Measurements from ENCODE around the gene UNC119.

The UNC119 gene

DNA sequence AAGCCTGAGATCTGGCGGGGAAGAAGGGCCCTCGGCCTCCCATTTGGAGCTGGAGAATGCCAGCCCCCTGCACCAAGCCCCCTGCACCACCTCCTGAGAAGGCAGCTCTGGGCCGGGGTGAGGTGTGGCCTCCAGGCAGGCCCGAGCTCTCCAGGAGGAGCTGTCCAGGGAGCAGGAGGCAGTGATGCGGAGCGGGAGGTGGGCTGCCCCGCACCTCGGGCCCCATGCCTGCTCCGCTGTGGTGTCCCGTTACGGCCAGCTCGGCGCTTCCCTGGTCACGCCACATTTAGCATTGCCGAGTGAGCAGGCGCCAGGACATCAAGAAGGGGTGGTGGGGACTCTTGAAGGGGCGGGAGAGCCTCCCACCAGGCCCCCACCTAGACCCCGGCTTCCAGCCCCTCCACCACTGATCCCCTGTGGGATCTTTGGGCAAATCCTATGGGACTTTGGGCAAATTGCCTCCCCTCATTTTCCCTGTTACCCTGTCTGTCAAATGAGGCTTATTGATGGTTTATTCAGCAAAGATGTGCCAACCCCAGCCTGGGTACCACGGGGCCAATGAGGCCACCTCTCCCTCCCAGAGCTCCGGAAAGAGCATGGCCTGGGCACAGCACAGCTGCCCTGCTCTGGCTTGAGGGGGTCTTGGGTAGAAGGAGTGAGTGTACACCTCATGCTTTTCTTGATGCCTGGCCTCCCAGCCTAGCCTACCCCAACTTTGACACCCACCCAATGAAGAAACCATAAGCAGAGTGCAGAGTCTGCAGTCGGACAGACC is 30.9 kb downstream of the UNC119 start:
- Histone ChIP-seq H3K9me3 (ENCODE audit: low read length) (no peaks in the 10 kb centered on the region), H3K27me3 (ENCODE audit: insufficient read depth, low read length) (peaks cover 15% of the 10 kb centered on the region), H3K4me3 (ENCODE audit: low read length) (no peak overlapping the region), H3K36me3 (ENCODE audit: insufficient read depth, low read length) (no peaks in the 10 kb centered on the region), H2AFZ (ENCODE audit: low read depth, low read length) (no peak overlapping the region), H3K4me1 (ENCODE audit: insufficient read depth, low read length) (peaks cover 5% of the 10 kb centered on the region)

DNA sequence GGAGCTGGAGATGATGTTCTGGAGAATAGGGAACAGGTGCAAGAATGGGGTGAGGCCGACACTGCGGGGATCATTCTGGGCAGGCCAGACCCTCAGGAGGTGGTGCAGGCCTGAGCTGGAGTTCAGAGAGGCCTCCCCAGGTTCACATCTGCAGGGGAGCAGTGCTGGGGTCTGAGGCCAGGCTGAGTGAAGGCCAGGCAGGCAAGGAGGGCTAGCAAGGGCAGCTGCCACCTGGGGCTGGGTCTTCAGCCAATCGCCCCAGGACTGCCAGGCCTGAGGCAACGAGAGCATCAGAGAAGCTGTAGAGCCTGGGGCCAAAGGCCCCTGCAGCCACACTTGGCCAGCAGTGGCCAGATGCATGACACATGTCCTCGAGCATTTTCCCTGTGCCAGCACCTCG is 31.7 kb downstream of the UNC119 start:
- peaks cover 5% of the 10 kb centered on the region for H3K4me1 ChIP-seq (ENCODE audit: insufficient read depth, low read length)
- H2AFZ ChIP-seq (ENCODE audit: low read depth, low read length), result no peak overlapping the region
- no peak overlapping the region for H3K4me3 ChIP-seq (ENCODE audit: low read length)
- H3K27me3 ChIP-seq (ENCODE audit: insufficient read depth, low read length), result peaks cover 15% of the 10 kb centered on the region
- H3K9me3 ChIP-seq (ENCODE audit: low read length), result no peaks in the 10 kb centered on the region
- no peaks in the 10 kb centered on the region for H3K36me3 ChIP-seq (ENCODE audit: insufficient read depth, low read length)

DNA sequence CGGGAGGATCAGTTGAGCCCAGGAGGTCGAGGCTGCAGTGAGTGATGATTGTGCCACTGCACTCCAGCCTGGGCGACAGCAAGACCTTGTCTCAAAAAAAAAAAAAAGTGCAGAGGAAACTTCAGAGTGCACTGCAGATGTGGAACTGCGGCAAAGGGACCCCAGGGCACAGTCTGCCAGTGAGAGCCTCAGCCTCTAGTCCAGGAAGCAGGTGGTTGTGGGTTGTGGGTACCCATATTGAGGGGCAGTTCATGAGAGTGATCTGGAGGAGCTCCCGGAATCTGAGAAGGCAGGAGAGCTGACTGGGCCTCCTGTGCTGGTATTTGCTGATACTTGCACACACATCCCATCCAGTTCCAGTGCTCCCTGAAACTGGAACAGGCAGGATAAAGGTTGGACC is 33.2 kb downstream of the UNC119 start:
- peaks cover 15% of the 10 kb centered on the region for H3K27me3 ChIP-seq (ENCODE audit: insufficient read depth, low read length)
- H3K36me3 ChIP-seq (ENCODE audit: insufficient read depth, low read length), result no peaks in the 10 kb centered on the region
- H2AFZ ChIP-seq (ENCODE audit: low read depth, low read length), result no peak overlapping the region
- no peaks in the 10 kb centered on the region for H3K4me1 ChIP-seq (ENCODE audit: insufficient read depth, low read length)
- no peak overlapping the region for H3K4me3 ChIP-seq (ENCODE audit: low read length)
- no peaks in the 10 kb centered on the region for H3K9me3 ChIP-seq (ENCODE audit: low read length)

DNA sequence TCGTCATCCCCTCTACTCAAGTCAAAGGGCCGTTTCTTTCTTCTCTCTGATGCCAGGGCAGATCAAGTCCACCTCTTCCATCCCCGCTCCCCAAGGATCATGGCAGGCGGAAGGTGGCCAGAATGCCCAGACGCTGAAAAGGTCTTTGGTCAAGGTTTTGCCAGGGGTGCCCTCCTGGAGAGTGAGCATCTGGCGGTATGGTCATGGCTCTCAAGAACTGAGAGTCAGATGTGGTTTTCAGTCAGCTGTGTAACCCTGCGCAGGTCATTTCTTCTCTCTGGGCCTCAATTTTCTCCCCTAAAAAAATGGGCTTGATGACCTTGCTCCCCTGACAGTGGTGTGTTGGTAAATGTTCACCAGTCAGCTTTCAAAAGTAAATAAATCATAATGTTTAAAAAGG is 33.8 kb downstream of the UNC119 start:
- Histone ChIP-seq H2AFZ (ENCODE audit: low read depth, low read length) (no peak overlapping the region), H3K9me3 (ENCODE audit: low read length) (no peaks in the 10 kb centered on the region), H3K36me3 (ENCODE audit: insufficient read depth, low read length) (no peaks in the 10 kb centered on the region), H3K4me1 (ENCODE audit: insufficient read depth, low read length) (no peaks in the 10 kb centered on the region), H3K27me3 (ENCODE audit: insufficient read depth, low read length) (peaks cover 15% of the 10 kb centered on the region), H3K4me3 (ENCODE audit: low read length) (no peak overlapping the region)

DNA sequence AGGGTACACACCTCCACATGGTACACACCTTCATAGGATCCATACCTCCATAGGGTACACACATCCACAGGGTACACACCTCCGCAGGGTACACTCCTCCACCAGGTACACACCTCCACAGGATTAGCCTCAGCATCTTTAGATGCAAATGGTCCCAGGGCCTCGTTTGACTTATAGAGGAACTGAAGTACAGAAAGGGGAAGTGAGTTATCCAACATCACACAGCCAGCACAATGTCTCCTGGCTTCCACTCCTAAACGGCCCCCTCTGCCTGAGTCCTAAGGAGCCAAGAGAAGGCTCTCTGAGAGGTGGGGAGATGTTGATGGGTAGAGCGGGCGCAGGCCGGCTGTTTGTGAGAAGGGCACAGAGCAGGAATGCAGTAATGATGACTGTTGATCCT is 34.3 kb downstream of the UNC119 start:
- Histone ChIP-seq H3K4me3 (ENCODE audit: low read length) (no peak overlapping the region), H3K9me3 (ENCODE audit: low read length) (no peaks in the 10 kb centered on the region), H2AFZ (ENCODE audit: low read depth, low read length) (no peak overlapping the region), H3K27me3 (ENCODE audit: insufficient read depth, low read length) (peaks cover 15% of the 10 kb centered on the region), H3K4me1 (ENCODE audit: insufficient read depth, low read length) (no peaks in the 10 kb centered on the region), H3K36me3 (ENCODE audit: insufficient read depth, low read length) (no peaks in the 10 kb centered on the region)

DNA sequence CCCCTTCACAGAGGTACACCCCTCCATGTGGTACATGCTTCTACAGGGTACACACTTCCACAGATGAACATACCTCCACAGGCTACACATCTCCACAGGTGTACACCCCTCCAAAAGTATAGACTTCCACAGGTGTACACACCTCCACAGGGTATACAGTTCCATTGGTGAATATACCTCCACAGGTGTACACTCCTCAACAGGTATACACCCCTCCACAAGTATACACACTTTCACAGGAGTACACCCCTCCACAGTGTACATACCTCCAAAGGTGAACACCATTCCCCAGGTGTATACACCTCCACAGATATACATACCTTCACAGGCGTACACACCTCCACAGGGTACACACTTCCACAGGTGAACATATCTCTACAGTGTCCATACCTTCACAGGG is 36.9 kb downstream of the UNC119 start:
- peaks cover 21% of the 10 kb centered on the region for H3K27me3 ChIP-seq (ENCODE audit: insufficient read depth, low read length)
- H3K4me3 ChIP-seq (ENCODE audit: low read length), result no peak overlapping the region
- H3K4me1 ChIP-seq (ENCODE audit: insufficient read depth, low read length), result no peaks in the 10 kb centered on the region
- no peak overlapping the region for H2AFZ ChIP-seq (ENCODE audit: low read depth, low read length)
- no peaks in the 10 kb centered on the region for H3K9me3 ChIP-seq (ENCODE audit: low read length)
- H3K36me3 ChIP-seq (ENCODE audit: insufficient read depth, low read length), result no peaks in the 10 kb centered on the region

DNA sequence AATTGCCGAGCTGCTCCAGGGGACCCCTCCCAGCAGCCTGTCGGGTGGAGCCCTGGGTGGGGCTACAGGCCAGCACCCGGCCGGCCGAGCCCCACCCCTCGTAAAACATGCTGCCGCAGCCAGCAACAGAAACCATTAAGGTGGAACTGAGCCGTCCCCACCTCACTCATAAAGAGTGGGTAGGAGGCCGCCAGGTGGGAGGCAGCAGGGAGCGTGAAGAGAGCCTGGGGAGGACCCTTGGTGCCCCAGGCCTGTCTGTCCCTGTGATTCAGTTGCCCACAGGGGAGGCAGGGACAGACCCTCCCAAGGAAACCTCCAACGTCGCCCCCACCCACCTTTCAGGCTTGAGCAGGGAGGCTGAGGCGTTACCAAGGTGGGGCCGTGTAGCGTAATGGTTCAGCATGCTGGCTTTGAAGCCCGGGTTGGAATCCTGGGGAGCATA is 37.8 kb downstream of the UNC119 start:
- H3K9me3 ChIP-seq (ENCODE audit: low read length), result no peaks in the 10 kb centered on the region
- no peak overlapping the region for H3K4me3 ChIP-seq (ENCODE audit: low read length)
- H3K27me3 ChIP-seq (ENCODE audit: insufficient read depth, low read length), result peaks cover 21% of the 10 kb centered on the region
- no peaks in the 10 kb centered on the region for H3K36me3 ChIP-seq (ENCODE audit: insufficient read depth, low read length)
- no peaks in the 10 kb centered on the region for H3K4me1 ChIP-seq (ENCODE audit: insufficient read depth, low read length)
- H2AFZ ChIP-seq (ENCODE audit: low read depth, low read length), result no peak overlapping the region

DNA sequence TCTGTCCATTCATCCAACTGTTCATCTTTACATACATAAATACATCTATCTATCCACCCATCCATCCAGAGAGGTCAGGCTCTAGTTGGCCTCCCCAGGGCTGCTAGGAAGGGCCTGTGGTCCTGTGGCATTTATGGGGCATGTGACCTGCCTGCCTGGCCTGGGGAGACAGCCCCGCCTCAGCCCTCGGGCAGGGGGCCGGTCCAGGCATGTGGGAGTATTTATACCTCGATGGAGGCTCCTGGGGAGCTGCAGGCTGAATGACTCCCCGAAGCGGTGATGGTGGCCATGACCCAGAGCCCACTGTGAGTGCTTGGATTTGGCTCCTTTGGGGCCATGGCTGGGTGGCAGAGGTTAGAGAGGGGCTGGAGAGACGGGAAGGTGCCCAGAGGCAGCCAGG is 38.9 kb downstream of the UNC119 start:
- H3K9me3 ChIP-seq (ENCODE audit: low read length), result no peaks in the 10 kb centered on the region
- no peak overlapping the region for H3K4me3 ChIP-seq (ENCODE audit: low read length)
- H3K27me3 ChIP-seq (ENCODE audit: insufficient read depth, low read length), result peaks cover 31% of the 10 kb centered on the region
- H3K36me3 ChIP-seq (ENCODE audit: insufficient read depth, low read length), result no peaks in the 10 kb centered on the region
- no peak overlapping the region for H2AFZ ChIP-seq (ENCODE audit: low read depth, low read length)
- no peaks in the 10 kb centered on the region for H3K4me1 ChIP-seq (ENCODE audit: insufficient read depth, low read length)

DNA sequence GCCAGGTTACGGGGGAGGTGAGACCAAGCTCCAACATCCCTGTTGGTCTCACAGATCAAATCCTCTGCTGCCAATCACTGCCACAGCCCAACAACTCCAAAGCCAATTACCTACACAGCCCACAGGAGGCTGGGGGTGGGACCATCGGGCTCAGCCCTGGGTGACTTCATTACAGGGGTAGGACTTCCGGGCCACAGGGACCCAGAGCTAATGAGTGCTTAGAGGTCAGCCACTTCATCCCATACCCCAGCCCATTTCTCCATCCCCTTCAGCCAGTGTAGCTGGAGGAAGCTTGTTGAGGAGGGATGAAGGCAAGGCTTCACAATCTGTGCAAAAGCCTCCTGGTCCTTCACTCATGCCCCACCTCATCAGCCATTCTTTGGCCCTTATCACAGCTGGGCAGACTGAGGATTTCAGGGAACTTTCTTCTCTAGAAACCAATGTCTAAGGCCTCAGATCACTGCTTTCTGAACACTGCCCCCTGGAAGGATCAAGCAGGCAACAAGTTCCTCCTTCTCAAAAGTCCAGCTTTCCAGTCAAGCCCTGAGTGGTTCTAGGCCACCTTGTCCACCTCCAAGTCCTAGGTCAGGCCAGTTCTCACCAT is 40.5 kb downstream of the UNC119 start:
- no peak overlapping the region for H3K4me3 ChIP-seq (ENCODE audit: low read length)
- H3K4me1 ChIP-seq (ENCODE audit: insufficient read depth, low read length), result no peaks in the 10 kb centered on the region
- H3K27me3 ChIP-seq (ENCODE audit: insufficient read depth, low read length), result peaks cover 43% of the 10 kb centered on the region
- no peaks in the 10 kb centered on the region for H3K9me3 ChIP-seq (ENCODE audit: low read length)
- no peak overlapping the region for H2AFZ ChIP-seq (ENCODE audit: low read depth, low read length)
- H3K36me3 ChIP-seq (ENCODE audit: insufficient read depth, low read length), result no peaks in the 10 kb centered on the region

DNA sequence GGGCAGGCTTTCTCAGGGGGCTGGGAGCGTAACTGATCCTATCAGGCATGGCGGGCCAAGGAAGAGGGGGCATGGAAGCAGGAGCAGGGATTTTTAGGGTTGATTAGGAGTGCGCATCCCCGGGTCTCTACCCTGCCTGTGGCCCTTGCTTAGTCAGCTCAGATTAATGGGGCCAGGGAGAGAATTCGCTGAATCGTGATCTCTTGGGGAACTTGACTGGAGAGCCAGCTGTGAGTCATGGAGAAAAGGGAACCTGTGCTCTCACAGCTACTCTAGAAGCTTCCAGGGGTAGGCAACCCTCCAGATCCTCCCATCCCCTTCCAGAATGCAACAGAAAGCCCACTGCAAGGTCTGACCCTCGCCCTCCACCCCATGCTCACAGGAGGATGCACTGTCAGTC is 42.6 kb downstream of the UNC119 start:
- no peak overlapping the region for H2AFZ ChIP-seq (ENCODE audit: low read depth, low read length)
- H3K4me3 ChIP-seq (ENCODE audit: low read length), result no peak overlapping the region
- H3K27me3 ChIP-seq (ENCODE audit: insufficient read depth, low read length), result peaks cover 57% of the 10 kb centered on the region
- H3K4me1 ChIP-seq (ENCODE audit: insufficient read depth, low read length), result no peaks in the 10 kb centered on the region
- no peaks in the 10 kb centered on the region for H3K9me3 ChIP-seq (ENCODE audit: low read length)
- no peaks in the 10 kb centered on the region for H3K36me3 ChIP-seq (ENCODE audit: insufficient read depth, low read length)

DNA sequence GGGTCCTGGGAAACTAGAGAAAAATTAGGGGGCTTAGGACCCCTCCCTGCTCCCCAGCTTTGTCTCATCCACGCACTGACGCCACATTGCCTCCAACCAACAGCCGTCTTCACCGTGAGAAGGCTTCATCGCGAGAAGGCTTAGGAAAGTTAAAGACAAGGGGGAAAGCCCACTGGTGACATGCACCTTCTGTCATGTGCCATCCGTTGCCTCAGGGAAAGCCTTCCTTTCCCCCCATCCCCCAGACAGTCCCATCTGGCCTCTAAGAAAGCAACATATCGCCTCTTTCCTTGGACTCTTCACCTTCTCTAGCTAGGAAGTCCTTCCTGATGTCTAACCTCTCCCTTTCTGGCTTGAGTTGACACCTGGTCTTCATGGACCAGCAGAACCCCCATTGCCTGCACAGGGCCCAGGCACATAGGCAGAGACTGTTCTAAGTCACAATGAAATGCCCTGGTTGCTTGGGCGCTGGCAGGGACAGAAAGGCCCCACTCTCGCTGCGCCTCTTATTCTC is 44.2 kb downstream of the UNC119 start:
- H3K27me3 ChIP-seq (ENCODE audit: insufficient read depth, low read length), result peaks cover 57% of the 10 kb centered on the region

DNA sequence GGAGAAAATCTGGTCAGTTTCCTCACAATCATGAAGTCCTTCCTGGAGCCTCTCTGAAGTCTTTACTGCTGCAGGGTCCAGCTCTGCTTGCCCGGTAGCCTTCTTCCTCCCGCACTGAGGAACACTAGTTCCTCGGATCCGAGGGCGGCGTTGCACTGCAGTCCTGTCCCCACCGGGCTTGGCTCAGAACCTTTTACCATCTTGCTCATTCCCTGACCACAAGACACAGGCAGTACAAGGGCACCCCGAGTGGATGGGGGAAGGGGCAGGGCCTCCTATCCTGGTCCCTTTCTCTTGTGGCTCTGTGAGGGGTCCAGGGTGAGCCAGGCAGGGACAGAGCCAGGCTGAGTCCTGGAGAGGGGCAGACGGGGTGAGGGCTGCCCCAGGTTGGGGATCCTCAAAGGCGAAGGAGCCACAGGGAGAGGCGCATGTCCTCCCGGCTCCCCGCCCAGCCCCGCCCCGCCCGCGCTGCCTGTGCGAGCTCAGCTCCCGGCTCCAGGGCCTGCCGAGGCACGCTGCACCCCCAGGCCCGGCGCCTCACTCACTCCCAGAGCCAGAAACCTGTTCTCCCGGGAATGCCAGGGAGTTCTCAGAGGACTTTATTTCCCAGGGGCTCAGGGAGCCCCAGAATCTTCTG is 44.7 kb downstream of the UNC119 start:
- peaks cover 56% of the 10 kb centered on the region for H3K27me3 ChIP-seq (ENCODE audit: insufficient read depth, low read length)
- no peak overlapping the region for H2AFZ ChIP-seq (ENCODE audit: low read depth, low read length)
- no peaks in the 10 kb centered on the region for H3K4me1 ChIP-seq (ENCODE audit: insufficient read depth, low read length)
- no peak overlapping the region for H3K4me3 ChIP-seq (ENCODE audit: low read length)
- H3K9me3 ChIP-seq (ENCODE audit: low read length), result no peaks in the 10 kb centered on the region
- H3K36me3 ChIP-seq (ENCODE audit: insufficient read depth, low read length), result no peaks in the 10 kb centered on the region

More for the DNA sequence above, 44.2 kb downstream of the UNC119 start:
- Histone ChIP-seq H3K4me1 (ENCODE audit: insufficient read depth, low read length) (no peaks in the 10 kb centered on the region), H3K36me3 (ENCODE audit: insufficient read depth, low read length) (no peaks in the 10 kb centered on the region), H3K4me3 (ENCODE audit: low read length) (no peak overlapping the region), H3K9me3 (ENCODE audit: low read length) (no peaks in the 10 kb centered on the region), H2AFZ (ENCODE audit: low read depth, low read length) (no peak overlapping the region)

DNA sequence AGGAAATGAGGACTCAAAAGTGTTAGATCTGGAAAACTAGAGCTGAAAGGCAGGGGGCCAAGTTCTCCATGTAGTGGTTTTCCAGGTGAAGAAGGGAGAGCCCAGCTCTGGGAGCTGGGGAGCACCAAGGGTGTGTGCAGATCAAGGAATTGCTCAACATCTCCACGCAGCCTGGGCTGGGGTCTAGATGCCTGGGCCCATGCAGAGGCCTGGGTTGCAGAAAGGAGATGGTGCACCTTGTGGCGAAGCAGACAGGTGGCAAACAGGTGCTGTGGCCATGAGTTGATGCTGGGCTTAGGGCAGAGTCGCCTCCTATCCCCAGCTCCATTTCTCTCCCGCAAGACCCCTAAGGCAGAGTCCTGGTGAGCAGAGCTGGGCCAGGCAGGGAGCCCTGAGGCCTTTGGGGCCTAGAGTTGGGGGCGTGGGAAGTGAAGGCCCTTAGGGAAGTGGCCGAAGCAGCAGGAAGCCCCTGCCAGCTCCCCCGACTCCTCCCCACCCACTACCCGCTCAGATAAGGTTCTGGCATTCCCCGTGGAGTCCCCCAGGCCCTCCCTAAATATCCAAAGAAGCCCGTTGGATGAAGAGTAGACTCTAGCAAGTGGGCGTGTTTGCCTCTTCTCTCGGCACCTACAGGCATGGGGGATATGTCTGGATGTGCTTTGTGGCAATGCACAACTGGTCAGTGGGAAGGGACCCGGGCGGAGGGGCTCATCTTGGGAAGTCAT is 45.5 kb downstream of the UNC119 start:
- H3K27me3 ChIP-seq (ENCODE audit: insufficient read depth, low read length), result peaks cover 50% of the 10 kb centered on the region
- no peaks in the 10 kb centered on the region for H3K9me3 ChIP-seq (ENCODE audit: low read length)
- no peaks in the 10 kb centered on the region for H3K36me3 ChIP-seq (ENCODE audit: insufficient read depth, low read length)
- H3K4me3 ChIP-seq (ENCODE audit: low read length), result no peak overlapping the region
- no peak overlapping the region for H2AFZ ChIP-seq (ENCODE audit: low read depth, low read length)
- H3K4me1 ChIP-seq (ENCODE audit: insufficient read depth, low read length), result no peaks in the 10 kb centered on the region

All from neuron (in vitro differentiated cells).